Central memory CD8-positive, alpha-beta T cell (primary cell): ENCODE measurements around the gene ABLIM3.

Experiments
- ATAC-seq: fragments of 150-1000 bp; cut with Tn5 transposase; replicated peaks from 2 replicates; pipeline ENCODE4 v1.10.0; 2022; ENCODE audit warnings: mild to moderate bottlenecking, moderate FRiP score, moderate number of reproducible peaks; ENCODE audit not compliant: poor library complexity, severe bottlenecking; ENCODE audit errors: extremely low read depth
- DNase-seq, 2 donors: peaks; one replicate each; pipeline ENCODE4 v3.0.0; 2021; ENCODE audit warnings: low spot score in 2 of 2
- H3K27ac Mint-ChIP-seq: one replicate; pipeline ENCODE4 v1.8.0; 2022; ENCODE audit warnings: low read depth, mild to moderate bottlenecking, moderate library complexity, mixed read lengths
- H3K27me3 Mint-ChIP-seq: one replicate; pipeline ENCODE4 v1.8.0; 2022; ENCODE audit warnings: mixed read lengths
- H3K36me3 Mint-ChIP-seq: one replicate; pipeline ENCODE4 v1.8.0; 2022; ENCODE audit warnings: mild to moderate bottlenecking, moderate library complexity, mixed read lengths; ENCODE audit not compliant: insufficient read depth
- H3K4me1 Mint-ChIP-seq: one replicate; pipeline ENCODE4 v1.8.0; 2022; ENCODE audit warnings: mixed read lengths
- H3K4me3 Mint-ChIP-seq: one replicate; pipeline ENCODE4 v1.8.0; 2022; ENCODE audit warnings: mild to moderate bottlenecking, moderate library complexity, mixed read lengths
- H3K9me3 Mint-ChIP-seq: one replicate; pipeline ENCODE4 v1.8.0; 2022; ENCODE audit warnings: mixed read lengths

Gene ABLIM3

GRCh38 chr5:149123211-149123610, 18.1 kb upstream of the ABLIM3 start:
- H3K4me1 Mint-ChIP-seq, result no peaks in the 10 kb centered on the region
- peaks cover 2% of the 10 kb centered on the region for H3K36me3 Mint-ChIP-seq
- peaks cover 72% of the 10 kb centered on the region for H3K27me3 Mint-ChIP-seq
- no peak overlapping the region for H3K27ac Mint-ChIP-seq
- H3K9me3 Mint-ChIP-seq, result no peaks in the 10 kb centered on the region
- DNase-seq, result no peak
- H3K4me3 Mint-ChIP-seq, result no peak overlapping the region
- ATAC-seq, result no peak

- Mint-ChIP-seq H3K9me3 (no peaks in the 10 kb centered on the region), H3K27me3 (peaks cover 59% of the 10 kb centered on the region), H3K4me1 (no peaks in the 10 kb centered on the region), H3K4me3 (no peak overlapping the region), H3K27ac (no peak overlapping the region), H3K36me3 (peaks cover 2% of the 10 kb centered on the region)
- ATAC-seq, result no peak
- DNase-seq, result no peak
These were observed 15.9 kb upstream of the ABLIM3 start for GRCh38 chr5:149125386-149125891.

DNA sequence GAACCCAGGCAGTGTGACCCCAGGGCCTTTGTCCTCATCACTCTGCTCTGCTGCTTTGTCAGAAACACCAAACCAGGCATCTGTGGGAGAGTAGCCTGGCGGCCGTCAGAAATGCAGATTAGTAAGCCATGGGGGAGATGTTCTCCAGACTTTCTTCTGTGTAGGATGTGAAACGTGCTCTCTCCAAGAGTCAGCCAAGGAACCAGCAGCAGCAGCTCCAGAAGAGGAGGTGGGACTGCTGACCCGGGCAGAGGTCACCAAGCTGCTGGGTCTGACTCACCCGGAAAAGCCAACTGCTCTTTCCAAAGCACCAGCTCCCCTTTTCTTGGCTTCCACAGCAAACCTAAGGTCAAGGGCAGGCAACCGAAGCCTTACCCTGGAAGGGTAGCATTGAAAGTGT, 14.4 kb upstream of the ABLIM3 start:
- ATAC-seq (no peak), DNase-seq (no peak)
- Mint-ChIP-seq H3K9me3 (no peaks in the 10 kb centered on the region), H3K36me3 (peaks cover 2% of the 10 kb centered on the region), H3K27me3 (peaks cover 48% of the 10 kb centered on the region), H3K27ac (no peak overlapping the region), H3K4me3 (no peak overlapping the region), H3K4me1 (no peaks in the 10 kb centered on the region)

DNA sequence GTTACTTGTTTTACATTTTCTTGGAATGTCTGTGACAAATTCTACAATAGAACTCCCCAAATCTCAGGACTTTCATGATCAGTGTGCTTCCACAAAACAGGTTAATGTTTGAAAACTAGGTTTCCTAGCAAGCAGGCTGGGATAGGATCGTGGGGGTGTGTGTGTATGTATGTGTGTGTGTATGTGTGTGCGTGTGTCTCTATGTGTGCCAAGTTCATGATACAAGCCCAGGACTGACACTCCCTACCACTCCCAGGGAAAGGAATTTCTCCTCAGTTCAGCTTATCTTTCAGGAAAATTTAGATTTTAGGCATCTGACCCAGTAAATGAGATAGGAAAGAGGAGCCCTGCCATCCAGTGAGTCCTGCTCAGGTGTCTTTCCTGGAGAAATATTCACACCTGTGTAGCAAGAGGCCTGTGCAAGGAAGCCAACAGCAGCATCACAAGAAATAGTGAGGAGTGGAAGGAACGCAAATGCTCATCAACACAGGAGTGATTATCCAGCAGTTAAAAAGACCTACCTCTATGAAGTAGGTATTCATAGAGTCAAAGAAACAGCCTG, 13.8 kb upstream of the ABLIM3 start:
- ATAC-seq (no peak), DNase-seq (no peak)
- Mint-ChIP-seq H3K4me1 (no peaks in the 10 kb centered on the region), H3K9me3 (no peaks in the 10 kb centered on the region), H3K36me3 (peaks cover 2% of the 10 kb centered on the region), H3K27ac (no peak overlapping the region), H3K4me3 (no peak overlapping the region), H3K27me3 (peaks cover 43% of the 10 kb centered on the region)

DNA sequence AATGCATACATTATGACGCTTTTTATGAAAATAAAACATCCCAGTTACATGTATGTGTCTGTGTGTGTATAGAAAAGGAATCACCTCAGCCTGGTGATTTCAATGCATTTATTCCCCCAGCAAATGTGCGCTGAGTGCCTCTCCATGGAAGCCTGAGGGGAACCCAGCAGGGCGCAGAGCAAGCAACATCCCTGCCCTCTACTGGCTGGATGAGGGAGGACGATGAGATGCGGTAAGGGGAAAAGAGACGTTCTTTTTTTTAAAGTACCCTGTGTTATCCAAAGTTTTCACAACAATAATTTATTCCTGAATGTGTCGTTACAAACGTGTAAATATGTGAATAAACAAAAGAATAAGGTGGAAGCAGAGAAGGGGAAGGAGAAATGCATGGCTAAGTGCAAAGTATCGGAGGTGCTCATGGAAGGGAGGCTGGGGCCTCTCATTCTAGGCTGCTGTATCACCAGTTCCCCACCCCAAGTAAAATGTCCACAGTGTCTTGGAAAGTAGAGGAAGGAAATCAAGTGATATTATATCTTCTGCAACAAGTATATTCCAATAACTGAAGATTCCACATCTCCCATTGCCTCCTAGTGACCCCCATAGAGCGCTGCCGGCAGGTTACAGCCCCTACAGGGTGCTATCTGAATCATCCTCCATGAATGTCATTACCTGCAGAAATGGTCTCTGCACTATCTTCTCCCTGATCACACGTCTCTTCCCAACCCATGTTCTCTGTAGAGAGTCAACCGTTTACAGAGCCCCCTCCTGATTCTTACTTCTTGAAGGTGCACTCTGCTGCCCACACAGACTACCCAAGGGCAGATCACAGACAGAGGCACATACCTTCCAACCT, 13.0 kb upstream of the ABLIM3 start:
- DNase-seq (no peak), ATAC-seq (no peak)
- Mint-ChIP-seq H3K27ac (no peak overlapping the region), H3K27me3 (peaks cover 43% of the 10 kb centered on the region), H3K9me3 (no peaks in the 10 kb centered on the region), H3K4me3 (no peak overlapping the region), H3K4me1 (no peaks in the 10 kb centered on the region), H3K36me3 (peaks cover 2% of the 10 kb centered on the region)

DNA sequence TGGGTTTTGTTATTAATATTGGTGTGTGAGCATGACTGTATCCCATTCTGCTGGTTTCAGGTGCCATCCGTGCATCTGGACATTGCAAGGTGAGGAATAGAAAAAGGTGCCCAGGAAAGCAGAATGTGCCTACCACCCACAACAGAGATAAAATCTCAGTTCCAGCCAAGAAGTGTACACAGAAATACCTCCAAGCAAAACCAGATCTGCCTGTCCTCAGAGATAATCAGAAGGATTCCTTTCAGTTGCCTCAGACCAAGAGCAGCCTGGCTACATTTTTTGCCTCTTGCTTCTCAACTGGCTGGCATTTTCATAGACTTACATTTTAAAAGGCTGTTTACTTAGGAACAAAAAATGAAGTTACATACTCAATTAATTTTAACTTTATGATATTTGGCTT, 12.1 kb upstream of the ABLIM3 start:
- Mint-ChIP-seq H3K4me3 (no peak overlapping the region), H3K27me3 (peaks cover 46% of the 10 kb centered on the region), H3K36me3 (peaks cover 2% of the 10 kb centered on the region), H3K4me1 (no peaks in the 10 kb centered on the region), H3K9me3 (no peaks in the 10 kb centered on the region), H3K27ac (no peak overlapping the region)
- ATAC-seq, result no peak
- no peak for DNase-seq

- Mint-ChIP-seq H3K9me3 (no peaks in the 10 kb centered on the region), H3K27ac (no peak overlapping the region), H3K4me3 (no peak overlapping the region), H3K27me3 (peaks cover 46% of the 10 kb centered on the region), H3K36me3 (no peaks in the 10 kb centered on the region), H3K4me1 (no peaks in the 10 kb centered on the region)
- ATAC-seq, result no peak
- no peak for DNase-seq
These were observed 11.0 kb upstream of the ABLIM3 start for GRCh38 chr5:149130121-149130914.

- peaks cover 50% of the 10 kb centered on the region for H3K27me3 Mint-ChIP-seq
- no peaks in the 10 kb centered on the region for H3K4me1 Mint-ChIP-seq
- H3K9me3 Mint-ChIP-seq, result no peaks in the 10 kb centered on the region
- no peak for DNase-seq
- H3K27ac Mint-ChIP-seq, result no peak overlapping the region
- H3K4me3 Mint-ChIP-seq, result no peak overlapping the region
- no peaks in the 10 kb centered on the region for H3K36me3 Mint-ChIP-seq
- ATAC-seq, result no peak
These were observed 8.8 kb upstream of the ABLIM3 start for GRCh38 chr5:149132474-149132873.

- no peaks in the 10 kb centered on the region for H3K36me3 Mint-ChIP-seq
- H3K27ac Mint-ChIP-seq, result no peak overlapping the region
- H3K9me3 Mint-ChIP-seq, result no peaks in the 10 kb centered on the region
- DNase-seq, result no peak
- peaks cover 53% of the 10 kb centered on the region for H3K27me3 Mint-ChIP-seq
- ATAC-seq, result no peak
- H3K4me3 Mint-ChIP-seq, result no peak overlapping the region
- no peaks in the 10 kb centered on the region for H3K4me1 Mint-ChIP-seq
These were observed 7.2 kb upstream of the ABLIM3 start for GRCh38 chr5:149133795-149134777.

DNA sequence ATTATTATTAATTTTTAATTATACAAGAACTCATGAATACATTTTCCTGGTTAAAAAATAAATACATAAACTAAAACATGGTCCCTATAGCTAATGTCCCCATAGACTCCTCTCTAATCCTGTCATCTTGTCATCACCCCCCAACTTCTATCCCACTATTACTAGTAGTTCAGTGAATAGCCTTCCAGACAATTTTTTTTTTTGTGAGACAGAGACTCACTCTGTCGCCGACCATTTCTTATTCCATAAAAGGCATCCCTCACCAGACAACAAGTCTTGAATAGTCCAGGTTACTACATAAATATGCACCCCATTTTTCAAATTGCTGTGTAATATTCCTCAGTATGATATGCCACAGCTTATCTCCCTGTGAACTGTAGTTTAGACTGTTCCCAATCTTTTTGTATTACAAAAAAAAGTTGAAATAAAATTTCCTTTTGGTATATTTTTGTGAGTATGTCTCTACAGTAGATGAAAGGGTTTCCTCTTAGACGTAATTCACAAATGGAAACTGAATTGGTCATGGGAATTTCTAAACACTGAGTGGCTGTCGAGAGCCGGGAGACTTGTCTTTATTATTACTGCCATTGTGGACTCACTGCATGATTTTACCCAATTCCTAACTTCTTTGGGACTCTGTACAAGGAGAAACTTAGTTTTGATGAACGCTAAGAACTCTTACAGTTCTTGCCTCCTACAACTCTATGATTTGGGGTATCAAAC, 6.4 kb upstream of the ABLIM3 start:
- H3K4me3 Mint-ChIP-seq, result no peak overlapping the region
- no peak overlapping the region for H3K27ac Mint-ChIP-seq
- ATAC-seq, result no peak
- H3K27me3 Mint-ChIP-seq, result peaks cover 54% of the 10 kb centered on the region
- H3K36me3 Mint-ChIP-seq, result no peaks in the 10 kb centered on the region
- H3K4me1 Mint-ChIP-seq, result no peaks in the 10 kb centered on the region
- H3K9me3 Mint-ChIP-seq, result no peaks in the 10 kb centered on the region
- DNase-seq, result no peak

- Mint-ChIP-seq H3K4me1 (no peaks in the 10 kb centered on the region), H3K36me3 (no peaks in the 10 kb centered on the region), H3K9me3 (no peaks in the 10 kb centered on the region), H3K4me3 (no peak overlapping the region), H3K27ac (no peak overlapping the region), H3K27me3 (peaks cover 62% of the 10 kb centered on the region)
- ATAC-seq (no peak), DNase-seq (no peak)
These were observed 5.6 kb upstream of the ABLIM3 start for GRCh38 chr5:149135536-149136201.
